ENCODE measurements around the gene RSRC1.
"Not testable (repeated sequence)": the region's sequence is repeated elsewhere in the genome, so short reads cannot be mapped to it uniquely, and the experiment has no call there.

The RSRC1 gene

DNA sequence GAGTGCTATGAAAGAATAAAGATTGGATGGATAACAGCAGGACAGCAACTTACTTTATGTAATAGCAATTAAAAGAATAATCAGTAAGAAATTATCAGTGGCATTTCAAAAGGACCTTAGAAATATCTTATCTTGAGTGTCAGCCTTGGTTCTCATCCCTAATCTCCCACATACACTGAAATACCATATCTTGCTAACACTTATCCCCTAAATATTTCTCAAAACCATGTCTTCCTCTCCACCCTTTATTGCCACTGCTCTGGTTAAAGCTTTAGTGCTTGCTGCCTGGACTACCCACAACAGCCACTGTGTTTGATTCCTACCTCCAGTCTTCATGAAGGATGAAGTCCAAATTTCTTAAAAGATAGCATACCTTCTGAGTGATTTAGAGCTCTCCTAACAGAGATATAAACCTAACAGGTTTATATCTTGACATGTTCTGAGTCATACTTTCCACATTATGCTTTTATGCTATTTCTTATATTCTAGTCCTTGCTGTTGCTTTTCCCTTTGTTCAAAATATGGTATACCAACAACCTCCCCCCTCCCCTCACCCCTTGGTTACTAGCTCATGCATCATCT is 202.8 kb downstream of the RSRC1 start:
- TF ChIP-seq, protein P1, sequence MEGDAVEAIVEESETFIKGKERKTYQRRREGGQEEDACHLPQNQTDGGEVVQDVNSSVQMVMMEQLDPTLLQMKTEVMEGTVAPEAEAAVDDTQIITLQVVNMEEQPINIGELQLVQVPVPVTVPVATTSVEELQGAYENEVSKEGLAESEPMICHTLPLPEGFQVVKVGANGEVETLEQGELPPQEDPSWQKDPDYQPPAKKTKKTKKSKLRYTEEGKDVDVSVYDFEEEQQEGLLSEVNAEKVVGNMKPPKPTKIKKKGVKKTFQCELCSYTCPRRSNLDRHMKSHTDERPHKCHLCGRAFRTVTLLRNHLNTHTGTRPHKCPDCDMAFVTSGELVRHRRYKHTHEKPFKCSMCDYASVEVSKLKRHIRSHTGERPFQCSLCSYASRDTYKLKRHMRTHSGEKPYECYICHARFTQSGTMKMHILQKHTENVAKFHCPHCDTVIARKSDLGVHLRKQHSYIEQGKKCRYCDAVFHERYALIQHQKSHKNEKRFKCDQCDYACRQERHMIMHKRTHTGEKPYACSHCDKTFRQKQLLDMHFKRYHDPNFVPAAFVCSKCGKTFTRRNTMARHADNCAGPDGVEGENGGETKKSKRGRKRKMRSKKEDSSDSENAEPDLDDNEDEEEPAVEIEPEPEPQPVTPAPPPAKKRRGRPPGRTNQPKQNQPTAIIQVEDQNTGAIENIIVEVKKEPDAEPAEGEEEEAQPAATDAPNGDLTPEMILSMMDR (IDR thresholded peaks at IDR 0.05; ENCODE audit: insufficient read depth, low read length, missing control alignments) = no peak
- DNase-seq (ENCODE audit: low read depth, low spot score) = no peak
- H3K4me3 ChIP-seq (ENCODE audit: low read depth, low read length) = no peak overlapping the region
- POLR2A ChIA-PET = no interaction called here
- CTCF ChIA-PET = interaction anchor here (0.7 to 2.1 kb wide), 5 partner anchors 8 to 707 kb away, joined by 3 to 6 read pairs (median 3); no protein-coding TSS in a partner anchor

GRCh38 chr3:158313338-158313927 is 203.5 kb downstream of the RSRC1 start:
- POLR2A ChIA-PET = no interaction called here
- TF ChIP-seq, protein P1 (IDR thresholded peaks at IDR 0.05; ENCODE audit: insufficient read depth, low read length, missing control alignments) = peak; percentile 22
- DNase-seq (ENCODE audit: low read depth, low spot score) = no peak

GRCh38 chr3:158314426-158315357 is 204.8 kb downstream of the RSRC1 start:
- DNase-seq (ENCODE audit: low read depth, low spot score) = no peak
- ChIA-PET POLR2A (no interaction called here), CTCF (no interaction called here)
- no peak overlapping the region for H3K4me3 ChIP-seq (ENCODE audit: low read depth, low read length)
- TF ChIP-seq, protein P1 (IDR thresholded peaks at IDR 0.05; ENCODE audit: insufficient read depth, low read length, missing control alignments) = no peak

More at GRCh38 chr3:158313338-158313927, 203.5 kb downstream of the RSRC1 start:
- CTCF ChIA-PET = interaction anchor here (0.7 to 2.1 kb wide), 3 partner anchors 9 to 40 kb away, joined by 3 to 6 read pairs (median 6); no protein-coding TSS in a partner anchor
- no peak overlapping the region for H3K4me3 ChIP-seq (ENCODE audit: low read depth, low read length)

DNA sequence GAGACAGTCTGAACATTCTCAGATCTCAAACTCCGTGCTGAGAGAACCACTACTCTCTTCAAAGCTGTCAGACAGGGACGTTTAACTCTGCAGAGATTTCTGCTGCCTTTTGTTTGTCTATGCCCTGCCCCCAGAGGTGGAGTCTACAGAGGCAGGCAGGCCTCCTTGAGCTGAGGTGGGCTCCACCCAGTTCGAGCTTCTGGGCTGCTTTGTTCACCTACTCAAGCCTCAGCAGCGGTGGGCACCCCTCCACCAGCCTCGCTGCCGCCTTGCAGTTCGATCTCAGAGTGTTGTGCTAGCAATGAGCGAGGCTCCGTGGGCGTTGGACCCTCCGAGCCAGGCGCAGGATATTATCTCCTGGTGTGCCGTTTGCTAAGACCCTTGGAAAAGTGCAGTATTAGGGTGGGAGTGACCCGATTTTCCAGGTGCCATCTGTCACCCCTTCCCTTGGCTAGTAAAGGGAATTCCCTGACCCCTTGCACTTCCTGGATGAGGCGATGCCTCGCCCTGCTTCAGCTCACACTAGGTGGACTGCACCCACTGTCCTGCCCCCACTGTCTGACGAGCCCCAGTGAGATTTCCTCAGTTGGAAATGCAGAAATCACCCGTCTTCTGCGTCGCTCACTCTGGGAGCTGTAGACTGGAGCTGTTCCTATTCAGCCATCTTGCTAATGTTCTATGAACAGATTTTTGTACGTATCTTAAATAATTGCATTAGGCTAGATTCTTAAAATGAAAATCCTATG is 220.0 kb downstream of the RSRC1 start:
- H3K4me3 ChIP-seq (ENCODE audit: low read depth, low read length); POLR2A ChIA-PET; CTCF ChIA-PET: not testable (repeated sequence)

DNA sequence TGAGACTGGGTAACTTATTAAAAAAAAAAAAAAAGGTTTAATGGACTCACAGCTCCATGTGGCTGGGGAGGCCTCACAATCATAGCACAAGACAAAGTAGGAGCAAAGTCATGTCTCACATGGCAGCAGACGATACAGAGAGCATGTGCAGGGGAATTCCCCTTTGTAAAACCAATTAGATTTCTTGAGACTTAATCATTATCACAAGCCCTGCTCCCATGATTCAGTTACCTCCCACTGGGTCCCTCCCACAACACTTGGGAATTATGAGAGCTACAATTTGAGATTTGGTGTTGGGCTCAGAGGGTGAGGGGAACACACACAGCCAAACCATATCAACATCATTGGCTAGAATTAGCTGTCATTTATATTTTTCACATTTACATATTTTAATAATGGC is 221.0 kb downstream of the RSRC1 start:
- POLR2A ChIA-PET = no interaction called here
- CTCF ChIA-PET = no interaction called here
- no peak overlapping the region for H3K4me3 ChIP-seq (ENCODE audit: low read depth, low read length)
- TF ChIP-seq, protein P1 (IDR thresholded peaks at IDR 0.05; ENCODE audit: insufficient read depth, low read length, missing control alignments) = no peak
- DNase-seq (ENCODE audit: low read depth, low spot score) = no peak

More for the DNA sequence above, 220.0 kb downstream of the RSRC1 start:
- not testable (repeated sequence) for DNase-seq (ENCODE audit: low read depth, low spot score)

DNA sequence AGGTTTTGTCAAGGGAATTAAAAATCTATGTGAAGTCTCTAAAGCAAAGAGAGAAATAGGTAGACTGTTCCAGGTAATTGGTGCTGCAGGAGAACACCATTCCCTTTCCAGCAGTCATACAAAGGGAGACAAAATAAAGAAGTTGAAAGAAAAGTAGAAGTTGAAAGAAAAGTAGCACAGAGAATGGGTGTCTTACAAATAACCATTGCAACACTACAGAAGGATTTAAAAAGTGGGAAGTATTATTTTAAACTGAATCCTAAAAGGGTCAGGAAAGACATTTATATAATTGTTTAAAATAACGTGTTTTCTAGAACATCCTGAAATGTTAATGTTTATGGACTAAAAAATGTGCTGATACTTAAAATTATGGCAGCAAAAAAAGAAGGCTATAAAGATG is 223.8 kb downstream of the RSRC1 start:
- CTCF ChIA-PET = no interaction called here
- POLR2A ChIA-PET = no interaction called here
- TF ChIP-seq, protein P1 (IDR thresholded peaks at IDR 0.05; ENCODE audit: insufficient read depth, low read length, missing control alignments) = no peak
- DNase-seq (ENCODE audit: low read depth, low spot score) = no peak
- no peak overlapping the region for H3K4me3 ChIP-seq (ENCODE audit: low read depth, low read length)

All from AG04449 (cell line).